OCI-LY3 (cell line): Measurements from ENCODE around the gene ADARB1.

ENCODE experiments used
- H2AFZ ChIP-seq: fragments of 200-600, 300-600 bp; shearing (Covaris generic); 2 replicates; pipeline ENCODE4 v1.6.0; 2014; ENCODE audit warnings: antibody characterized with exemption, low read depth, low read length
- H3K27ac ChIP-seq: fragments of 200-600, 300-600 bp; sonication (generic); 2 replicates; pipeline ENCODE4 v1.5.1; 2014; ENCODE audit warnings: mild to moderate bottlenecking, low read length, moderate library complexity, mixed read lengths
- H3K27me3 ChIP-seq: fragments of 200-600, 300-600 bp; sonication (generic); 2 replicates; pipeline ENCODE4 v1.6.1; 2014; ENCODE audit warnings: low read depth, low read length, mixed read lengths
- H3K36me3 ChIP-seq: fragments of 200-600, 300-600 bp; sonication (generic); replicated peaks from 2 replicates; pipeline ENCODE3; 2014; ENCODE audit warnings: low read depth, low read length, mixed read lengths
- H3K4me1 ChIP-seq: fragments of 300-600, 200-600 bp; sonication (generic); 2 replicates; pipeline ENCODE4 v1.6.1; 2014; ENCODE audit warnings: low read length, mixed read lengths
- H3K4me2 ChIP-seq: fragments of 200-600, 300-600 bp; sonication (generic); 2 replicates; pipeline ENCODE4 v1.6.1; 2014; ENCODE audit warnings: low read length, mixed read lengths
- H3K4me3 ChIP-seq: fragments of 300-600, 200-600 bp; sonication (generic); 2 replicates; pipeline ENCODE4 v1.5.1; 2014; ENCODE audit warnings: antibody characterized with exemption, mild to moderate bottlenecking, low read length, moderate library complexity
- H3K79me2 ChIP-seq: fragments of 300-600, 200-600 bp; shearing (Covaris generic); 2 replicates; pipeline ENCODE4 v1.6.1; 2014; ENCODE audit warnings: mild to moderate bottlenecking, low read length, mixed read lengths
- H3K9ac ChIP-seq: fragments of 300-600, 200-600 bp; shearing (Covaris generic); 2 replicates; pipeline ENCODE4 v1.6.0; 2014; ENCODE audit warnings: mild to moderate bottlenecking, low read length, moderate library complexity
- H3K9me3 ChIP-seq: fragments of 200-600, 300-600 bp; shearing (Covaris generic); 2 replicates; pipeline ENCODE4 v1.6.1; 2014; ENCODE audit warnings: low read length, mixed read lengths; ENCODE audit not compliant: insufficient read depth
- H4K20me1 ChIP-seq: fragments of 200-600, 300-600 bp; sonication (generic); 2 replicates; pipeline ENCODE4 v1.6.1; 2016; ENCODE audit warnings: low read length, mixed read lengths; ENCODE audit not compliant: insufficient read depth
- EZH2phosphoT487 ChIP-seq: fragments of 200-600 bp; shearing (Covaris generic); IDR thresholded peaks from 2 replicates; pipeline ENCODE4 v1.6.1; 2018; ENCODE audit warnings: antibody characterized with exemption, mixed run types, low read depth
- TF ChIP-seq, protein P1 (sequence below): fragments of 200-600, 300-600 bp; sonication (generic); IDR thresholded peaks from 2 replicates; pipeline ENCODE4 v1.5.1; 2014; ENCODE audit warnings: antibody characterized with exemption, low read length, low read depth

ADARB1 gene

DNA sequence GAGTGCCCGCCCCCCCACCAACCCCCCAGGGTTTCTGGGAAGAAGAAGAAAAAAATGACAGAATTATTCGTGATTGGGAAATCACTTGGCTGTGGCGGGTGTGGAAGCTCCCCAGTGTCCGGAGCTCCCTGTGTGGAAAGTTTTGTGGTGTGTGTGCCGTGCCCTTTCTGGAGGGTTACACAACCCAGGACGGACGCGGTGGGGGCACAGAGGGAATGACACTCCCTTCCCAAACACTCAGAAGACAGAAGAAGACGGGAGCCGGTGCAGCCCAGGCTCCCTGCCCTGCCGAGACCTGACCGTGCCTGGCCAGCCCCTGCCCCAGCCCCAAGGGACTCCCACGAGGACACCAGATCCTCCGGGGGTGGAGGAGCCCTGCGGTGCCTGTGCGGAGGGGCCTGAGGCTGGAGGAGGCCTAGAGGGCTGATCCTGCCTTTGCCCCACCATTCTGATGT, 33.0 kb upstream of the ADARB1 start:
- no peaks in the 10 kb centered on the region for H3K4me1 ChIP-seq
- no peaks in the 10 kb centered on the region for H3K36me3 ChIP-seq
- no peaks in the 10 kb centered on the region for H4K20me1 ChIP-seq
- no peak overlapping the region for H3K9ac ChIP-seq
- no peak overlapping the region for H3K4me3 ChIP-seq
- no peaks in the 10 kb centered on the region for H3K79me2 ChIP-seq
- H3K9me3 ChIP-seq, result no peaks in the 10 kb centered on the region
- no peak overlapping the region for H3K4me2 ChIP-seq
- TF ChIP-seq, protein P1, sequence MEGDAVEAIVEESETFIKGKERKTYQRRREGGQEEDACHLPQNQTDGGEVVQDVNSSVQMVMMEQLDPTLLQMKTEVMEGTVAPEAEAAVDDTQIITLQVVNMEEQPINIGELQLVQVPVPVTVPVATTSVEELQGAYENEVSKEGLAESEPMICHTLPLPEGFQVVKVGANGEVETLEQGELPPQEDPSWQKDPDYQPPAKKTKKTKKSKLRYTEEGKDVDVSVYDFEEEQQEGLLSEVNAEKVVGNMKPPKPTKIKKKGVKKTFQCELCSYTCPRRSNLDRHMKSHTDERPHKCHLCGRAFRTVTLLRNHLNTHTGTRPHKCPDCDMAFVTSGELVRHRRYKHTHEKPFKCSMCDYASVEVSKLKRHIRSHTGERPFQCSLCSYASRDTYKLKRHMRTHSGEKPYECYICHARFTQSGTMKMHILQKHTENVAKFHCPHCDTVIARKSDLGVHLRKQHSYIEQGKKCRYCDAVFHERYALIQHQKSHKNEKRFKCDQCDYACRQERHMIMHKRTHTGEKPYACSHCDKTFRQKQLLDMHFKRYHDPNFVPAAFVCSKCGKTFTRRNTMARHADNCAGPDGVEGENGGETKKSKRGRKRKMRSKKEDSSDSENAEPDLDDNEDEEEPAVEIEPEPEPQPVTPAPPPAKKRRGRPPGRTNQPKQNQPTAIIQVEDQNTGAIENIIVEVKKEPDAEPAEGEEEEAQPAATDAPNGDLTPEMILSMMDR, result no peak
- no peak for TF ChIP-seq EZH2phosphoT487
- H2AFZ ChIP-seq, result no peak overlapping the region
- H3K27ac ChIP-seq, result no peak overlapping the region
- H3K27me3 ChIP-seq, result peaks cover 5% of the 10 kb centered on the region; the same call in 1 of the 2 replicates

DNA sequence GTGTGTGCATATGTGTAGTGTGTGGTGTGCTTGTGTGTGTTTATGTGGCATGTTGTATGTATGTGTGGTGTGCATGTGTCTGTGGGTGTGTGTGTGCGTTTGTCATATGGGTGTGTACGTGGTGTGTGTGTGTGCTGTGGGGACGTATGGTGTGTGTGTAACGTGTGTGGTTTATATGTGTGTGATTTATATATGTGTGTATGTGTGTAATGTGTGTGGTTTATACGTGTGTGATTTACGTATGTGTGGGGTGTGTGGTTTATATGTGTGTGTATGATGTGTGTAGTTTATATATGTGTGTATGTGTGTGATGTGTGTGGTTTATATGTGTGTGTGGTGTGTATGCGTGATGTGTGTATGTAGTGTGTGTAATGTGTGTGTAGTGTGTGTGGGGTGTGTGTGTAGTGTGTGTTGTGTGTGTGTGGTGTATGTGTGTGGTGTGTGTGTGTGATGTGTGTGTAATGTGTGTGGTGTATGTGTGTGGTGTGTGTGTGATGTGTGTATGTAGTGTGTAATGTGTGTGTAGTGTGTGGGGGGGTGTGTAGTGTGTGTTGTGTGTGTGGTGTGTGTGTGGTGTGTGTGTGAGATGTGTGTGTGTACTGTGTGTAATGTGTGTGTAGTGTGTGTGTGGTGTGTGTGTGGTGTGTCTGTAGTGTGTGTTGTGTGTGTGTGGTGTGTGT, 32.3 kb upstream of the ADARB1 start:
- H3K9ac ChIP-seq, result no peak overlapping the region
- peaks cover 5% of the 10 kb centered on the region; the same call in 1 of the 2 replicates for H3K27me3 ChIP-seq
- H3K36me3 ChIP-seq, result no peaks in the 10 kb centered on the region
- no peak overlapping the region for H3K4me2 ChIP-seq
- TF ChIP-seq EZH2phosphoT487, result no peak
- TF ChIP-seq, protein P1, result no peak
- no peaks in the 10 kb centered on the region for H3K4me1 ChIP-seq
- H3K27ac ChIP-seq, result no peak overlapping the region
- no peak overlapping the region for H2AFZ ChIP-seq
- no peak overlapping the region for H3K4me3 ChIP-seq
- no peaks in the 10 kb centered on the region for H3K79me2 ChIP-seq
- H3K9me3 ChIP-seq, result no peaks in the 10 kb centered on the region
- H4K20me1 ChIP-seq, result no peaks in the 10 kb centered on the region

DNA sequence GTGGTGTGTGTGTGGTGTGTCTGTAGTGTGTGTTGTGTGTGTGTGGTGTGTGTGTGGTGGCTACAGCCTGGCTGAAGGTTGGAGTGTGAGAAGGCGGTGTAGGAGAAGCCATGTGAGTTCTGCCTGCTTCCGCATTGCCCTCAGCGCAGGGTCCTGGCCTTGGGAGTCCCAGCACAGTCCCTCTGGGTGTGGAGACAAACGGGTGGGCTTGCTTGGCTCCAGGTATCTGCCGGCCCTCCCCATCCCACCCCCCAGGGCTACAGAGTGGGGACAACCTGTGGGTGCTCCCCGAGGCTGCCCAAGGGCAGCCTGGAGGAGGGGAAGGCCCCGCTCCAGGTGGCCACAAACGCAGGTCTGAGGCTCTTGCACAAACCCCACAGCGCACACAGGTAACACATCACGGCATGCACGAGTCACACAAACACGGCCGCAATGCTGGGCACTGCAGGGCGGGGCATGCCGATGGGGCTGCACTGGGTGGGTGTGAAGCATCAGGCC, 31.7 kb upstream of the ADARB1 start:
- no peak for TF ChIP-seq EZH2phosphoT487
- TF ChIP-seq, protein P1, result no peak
- no peaks in the 10 kb centered on the region for H4K20me1 ChIP-seq
- no peaks in the 10 kb centered on the region for H3K36me3 ChIP-seq
- no peak overlapping the region for H3K4me2 ChIP-seq
- no peaks in the 10 kb centered on the region for H3K4me1 ChIP-seq
- no peak overlapping the region for H3K4me3 ChIP-seq
- H3K27ac ChIP-seq, result no peak overlapping the region
- H3K27me3 ChIP-seq, result peaks cover 5% of the 10 kb centered on the region; the same call in 1 of the 2 replicates
- H3K79me2 ChIP-seq, result no peaks in the 10 kb centered on the region
- no peak overlapping the region for H3K9ac ChIP-seq
- no peaks in the 10 kb centered on the region for H3K9me3 ChIP-seq
- H2AFZ ChIP-seq, result no peak overlapping the region

DNA sequence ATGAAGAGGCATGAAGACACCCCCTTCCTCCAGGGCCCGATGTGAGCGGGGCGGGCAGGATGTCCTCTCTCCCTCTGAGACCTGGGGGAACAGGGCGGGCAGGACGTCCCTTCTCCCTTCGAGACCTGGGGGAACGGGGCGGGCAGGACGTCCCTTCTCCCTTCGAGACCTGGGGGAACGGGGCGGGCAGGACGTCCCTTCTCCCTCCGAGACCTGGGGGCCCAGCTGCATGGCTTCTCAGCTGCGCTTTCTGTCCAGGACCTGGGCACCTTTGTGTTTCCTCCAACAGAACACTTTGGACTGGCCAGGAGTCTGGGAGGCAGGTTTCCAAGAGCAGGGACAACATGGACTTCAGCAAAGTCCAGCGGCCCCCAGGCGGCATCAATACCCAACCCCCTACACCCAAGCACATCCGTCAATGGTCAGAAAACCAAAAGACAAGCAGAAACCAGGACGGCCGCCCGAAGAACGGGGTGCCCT, 30.8 kb upstream of the ADARB1 start:
- Histone ChIP-seq H3K9me3 (no peaks in the 10 kb centered on the region), H4K20me1 (no peaks in the 10 kb centered on the region), H3K9ac (no peak overlapping the region), H3K4me2 (no peak overlapping the region), H3K27me3 (peaks cover 6% of the 10 kb centered on the region; the same call in 1 of the 2 replicates), H3K36me3 (no peaks in the 10 kb centered on the region), H3K79me2 (no peaks in the 10 kb centered on the region), H3K4me1 (no peaks in the 10 kb centered on the region; the same call in 1 of the 2 replicates), H3K4me3 (no peak overlapping the region), H3K27ac (no peak overlapping the region), H2AFZ (no peak overlapping the region)
- TF ChIP-seq, protein P1, result no peak
- no peak for TF ChIP-seq EZH2phosphoT487
